ENCODE data around the gene PPM1J.

DNA sequence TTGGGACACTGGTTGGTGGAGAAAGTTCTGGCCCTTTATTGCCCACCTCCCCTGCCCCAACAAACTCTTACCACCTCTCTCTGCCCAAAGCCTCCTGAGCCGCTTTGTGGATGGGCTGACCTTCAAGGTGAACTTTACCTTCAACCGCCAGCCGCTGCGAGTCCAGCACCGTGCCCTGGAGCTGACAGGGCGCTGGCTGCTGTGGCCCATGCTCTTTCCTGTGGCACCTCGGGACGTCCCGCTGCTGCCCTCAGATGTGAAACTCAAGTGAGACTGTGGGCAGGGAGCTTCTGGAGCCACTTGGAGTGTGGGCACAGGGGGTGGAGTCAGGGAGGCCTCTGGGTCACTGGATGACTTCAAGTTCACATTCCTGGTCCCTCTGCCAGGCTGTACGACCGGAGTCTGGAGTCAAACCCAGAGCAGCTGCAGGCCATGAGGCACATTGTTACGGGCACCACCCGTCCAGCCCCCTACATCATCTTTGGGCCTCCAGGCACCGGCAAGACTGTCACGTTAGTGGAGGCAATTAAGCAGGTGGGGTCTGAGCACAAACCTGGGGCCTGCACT is 20.7 kb downstream of the PPM1J start:
- TF ChIP-seq, protein P1, sequence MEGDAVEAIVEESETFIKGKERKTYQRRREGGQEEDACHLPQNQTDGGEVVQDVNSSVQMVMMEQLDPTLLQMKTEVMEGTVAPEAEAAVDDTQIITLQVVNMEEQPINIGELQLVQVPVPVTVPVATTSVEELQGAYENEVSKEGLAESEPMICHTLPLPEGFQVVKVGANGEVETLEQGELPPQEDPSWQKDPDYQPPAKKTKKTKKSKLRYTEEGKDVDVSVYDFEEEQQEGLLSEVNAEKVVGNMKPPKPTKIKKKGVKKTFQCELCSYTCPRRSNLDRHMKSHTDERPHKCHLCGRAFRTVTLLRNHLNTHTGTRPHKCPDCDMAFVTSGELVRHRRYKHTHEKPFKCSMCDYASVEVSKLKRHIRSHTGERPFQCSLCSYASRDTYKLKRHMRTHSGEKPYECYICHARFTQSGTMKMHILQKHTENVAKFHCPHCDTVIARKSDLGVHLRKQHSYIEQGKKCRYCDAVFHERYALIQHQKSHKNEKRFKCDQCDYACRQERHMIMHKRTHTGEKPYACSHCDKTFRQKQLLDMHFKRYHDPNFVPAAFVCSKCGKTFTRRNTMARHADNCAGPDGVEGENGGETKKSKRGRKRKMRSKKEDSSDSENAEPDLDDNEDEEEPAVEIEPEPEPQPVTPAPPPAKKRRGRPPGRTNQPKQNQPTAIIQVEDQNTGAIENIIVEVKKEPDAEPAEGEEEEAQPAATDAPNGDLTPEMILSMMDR (IDR thresholded peaks at IDR 0.05) = no peak
- no peak for TF ChIP-seq POLR2A (IDR thresholded peaks at IDR 0.05)

All from body of pancreas (tissue), 4 donors.